IPS-18a (cell line): Measurements from ENCODE around the gene CLEC16A.

Source experiments
- H3K27ac ChIP-seq: one replicate; pipeline ENCODE4 v1.5.1; 2013; ENCODE audit warnings: low read length
- H3K27me3 ChIP-seq: one replicate; pipeline ENCODE4 v1.6.1; 2013; ENCODE audit warnings: mild to moderate bottlenecking, low read length; ENCODE audit not compliant: control insufficient read depth, insufficient read depth
- H3K36me3 ChIP-seq: one replicate; pipeline ENCODE4 v1.6.1; 2013; ENCODE audit warnings: low read depth, low read length; ENCODE audit not compliant: control insufficient read depth
- H3K4me1 ChIP-seq: one replicate; pipeline ENCODE4 v1.6.1; 2013; ENCODE audit warnings: low read depth, low read length; ENCODE audit not compliant: control insufficient read depth
- H3K4me3 ChIP-seq: one replicate; pipeline ENCODE4 v1.5.1; 2013; ENCODE audit warnings: low read length
- H3K9ac ChIP-seq: one replicate; pipeline ENCODE4 v1.6.1; 2013; ENCODE audit warnings: mild to moderate bottlenecking, low read length, moderate library complexity
- H3K9me3 ChIP-seq: one replicate; pipeline ENCODE4 v1.6.1; 2013; ENCODE audit warnings: low read depth, low read length; ENCODE audit not compliant: control insufficient read depth

The CLEC16A gene

GRCh38 chr16:11117576-11118211, 173.3 kb downstream of the CLEC16A start:
- H3K4me3 ChIP-seq, result no peak overlapping the region
- peaks cover 6% of the 10 kb centered on the region for H3K4me1 ChIP-seq
- no peak overlapping the region for H3K27ac ChIP-seq
- no peaks in the 10 kb centered on the region for H3K36me3 ChIP-seq
- no peaks in the 10 kb centered on the region for H3K27me3 ChIP-seq
- H3K9ac ChIP-seq, result no peak overlapping the region
- H3K9me3 ChIP-seq, result no peaks in the 10 kb centered on the region

DNA sequence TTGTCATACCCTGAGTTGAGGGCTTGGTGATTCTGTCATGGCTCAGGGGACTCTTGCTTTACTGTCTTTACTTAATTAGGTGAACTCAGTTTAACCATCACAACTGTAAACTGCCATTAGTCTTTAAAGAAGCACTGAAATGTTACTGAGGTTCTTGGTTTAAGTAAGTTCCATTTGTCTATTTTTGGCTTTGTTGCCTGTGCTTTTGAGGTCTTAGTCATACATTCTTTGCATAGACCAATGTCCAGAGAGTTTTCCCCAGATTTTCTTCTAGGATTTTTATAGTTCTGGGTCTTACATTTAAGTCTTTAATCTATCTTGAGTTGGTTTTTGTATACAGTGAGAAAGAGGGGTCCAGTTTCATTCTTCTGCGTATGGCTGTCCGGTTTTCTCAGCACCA, 174.1 kb downstream of the CLEC16A start:
- no peak overlapping the region for H3K4me3 ChIP-seq
- no peak overlapping the region for H3K27ac ChIP-seq
- peaks cover 6% of the 10 kb centered on the region for H3K4me1 ChIP-seq
- no peaks in the 10 kb centered on the region for H3K36me3 ChIP-seq
- no peak overlapping the region for H3K9ac ChIP-seq
- H3K27me3 ChIP-seq, result no peaks in the 10 kb centered on the region
- no peaks in the 10 kb centered on the region for H3K9me3 ChIP-seq

DNA sequence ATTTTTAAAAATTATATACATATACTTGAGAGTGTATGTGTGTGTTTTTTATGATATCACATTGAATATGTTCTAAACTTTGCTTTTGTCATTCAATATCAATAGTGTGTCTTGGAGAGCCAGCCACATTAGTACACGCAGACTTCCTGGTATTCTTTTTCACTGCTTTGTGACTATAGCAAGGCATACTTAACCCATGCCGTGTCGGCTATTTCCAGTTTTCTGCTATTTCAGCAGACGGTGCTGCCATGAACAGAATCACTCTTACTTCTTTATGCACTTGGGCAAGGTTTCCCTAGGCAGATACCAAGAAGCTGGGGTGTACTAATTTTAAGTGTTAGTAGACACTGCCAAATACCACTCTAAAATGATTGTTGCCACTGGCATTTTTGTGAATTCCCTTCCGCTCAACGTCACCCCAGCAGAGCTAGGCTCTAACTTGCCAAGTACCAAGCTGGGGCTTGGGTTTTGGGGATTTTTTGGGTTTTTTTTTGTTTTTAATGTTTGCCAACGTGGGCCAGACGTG, 176.8 kb downstream of the CLEC16A start:
- H3K36me3 ChIP-seq, result no peaks in the 10 kb centered on the region

GRCh38 chr16:11121914-11122692, 177.7 kb downstream of the CLEC16A start:
- Histone ChIP-seq H3K4me1 (no peaks in the 10 kb centered on the region), H3K36me3 (no peaks in the 10 kb centered on the region), H3K27ac (no peak overlapping the region), H3K9me3 (no peaks in the 10 kb centered on the region), H3K27me3 (no peaks in the 10 kb centered on the region), H3K4me3 (no peak overlapping the region), H3K9ac (no peak overlapping the region)

More for the DNA sequence above, 176.8 kb downstream of the CLEC16A start:
- no peak overlapping the region for H3K27ac ChIP-seq
- no peaks in the 10 kb centered on the region for H3K27me3 ChIP-seq
- H3K4me3 ChIP-seq, result no peak overlapping the region
- no peaks in the 10 kb centered on the region for H3K9me3 ChIP-seq
- H3K9ac ChIP-seq, result no peak overlapping the region
- no peaks in the 10 kb centered on the region for H3K4me1 ChIP-seq

- Histone ChIP-seq H3K9ac (no peak overlapping the region), H3K4me1 (no peaks in the 10 kb centered on the region)
Observed at GRCh38 chr16:11123666-11124065, 179.3 kb downstream of the CLEC16A start.

DNA sequence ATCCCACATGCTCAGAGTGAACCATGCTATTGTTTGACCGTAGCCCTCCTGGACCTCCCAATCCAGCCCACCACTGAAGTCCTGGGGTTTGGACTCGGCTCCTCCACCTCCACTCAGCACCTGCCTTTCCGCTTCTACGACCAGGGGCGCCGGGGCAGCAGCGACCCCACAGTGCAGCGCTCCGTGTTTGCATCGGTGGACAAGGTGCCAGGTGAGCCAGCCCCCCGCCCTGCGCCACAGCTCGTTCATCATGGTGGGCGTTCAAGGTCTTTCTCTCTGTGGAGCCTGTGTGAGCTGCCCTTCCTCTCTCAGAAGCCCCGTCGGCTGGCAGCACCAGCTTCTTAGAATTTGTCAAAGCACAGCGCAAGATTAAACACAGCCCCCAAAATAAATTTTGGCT, 181.6 kb downstream of the CLEC16A start:
- H3K4me1 ChIP-seq, result no peaks in the 10 kb centered on the region
- no peak overlapping the region for H3K9ac ChIP-seq
- H3K36me3 ChIP-seq, result no peaks in the 10 kb centered on the region
- H3K27ac ChIP-seq, result no peak overlapping the region
- no peaks in the 10 kb centered on the region for H3K9me3 ChIP-seq
- no peaks in the 10 kb centered on the region for H3K27me3 ChIP-seq
- no peak overlapping the region for H3K4me3 ChIP-seq

More at GRCh38 chr16:11123666-11124065, 179.3 kb downstream of the CLEC16A start:
- no peaks in the 10 kb centered on the region for H3K36me3 ChIP-seq
- H3K9me3 ChIP-seq, result no peaks in the 10 kb centered on the region
- H3K27ac ChIP-seq, result no peak overlapping the region
- H3K4me3 ChIP-seq, result no peak overlapping the region
- H3K27me3 ChIP-seq, result no peaks in the 10 kb centered on the region

GRCh38 chr16:11126399-11127054, 182.2 kb downstream of the CLEC16A start:
- H3K9me3 ChIP-seq, result no peaks in the 10 kb centered on the region
- no peaks in the 10 kb centered on the region for H3K36me3 ChIP-seq
- no peak overlapping the region for H3K9ac ChIP-seq
- H3K27me3 ChIP-seq, result no peaks in the 10 kb centered on the region
- H3K4me1 ChIP-seq, result no peaks in the 10 kb centered on the region
- H3K27ac ChIP-seq, result no peak overlapping the region
- no peak overlapping the region for H3K4me3 ChIP-seq

- Histone ChIP-seq H3K36me3 (no peaks in the 10 kb centered on the region), H3K27me3 (no peaks in the 10 kb centered on the region), H3K4me1 (no peaks in the 10 kb centered on the region), H3K9ac (no peak overlapping the region), H3K27ac (no peak overlapping the region), H3K9me3 (no peaks in the 10 kb centered on the region), H3K4me3 (no peak overlapping the region)
Observed at GRCh38 chr16:11127610-11128195, 183.3 kb downstream of the CLEC16A start.

DNA sequence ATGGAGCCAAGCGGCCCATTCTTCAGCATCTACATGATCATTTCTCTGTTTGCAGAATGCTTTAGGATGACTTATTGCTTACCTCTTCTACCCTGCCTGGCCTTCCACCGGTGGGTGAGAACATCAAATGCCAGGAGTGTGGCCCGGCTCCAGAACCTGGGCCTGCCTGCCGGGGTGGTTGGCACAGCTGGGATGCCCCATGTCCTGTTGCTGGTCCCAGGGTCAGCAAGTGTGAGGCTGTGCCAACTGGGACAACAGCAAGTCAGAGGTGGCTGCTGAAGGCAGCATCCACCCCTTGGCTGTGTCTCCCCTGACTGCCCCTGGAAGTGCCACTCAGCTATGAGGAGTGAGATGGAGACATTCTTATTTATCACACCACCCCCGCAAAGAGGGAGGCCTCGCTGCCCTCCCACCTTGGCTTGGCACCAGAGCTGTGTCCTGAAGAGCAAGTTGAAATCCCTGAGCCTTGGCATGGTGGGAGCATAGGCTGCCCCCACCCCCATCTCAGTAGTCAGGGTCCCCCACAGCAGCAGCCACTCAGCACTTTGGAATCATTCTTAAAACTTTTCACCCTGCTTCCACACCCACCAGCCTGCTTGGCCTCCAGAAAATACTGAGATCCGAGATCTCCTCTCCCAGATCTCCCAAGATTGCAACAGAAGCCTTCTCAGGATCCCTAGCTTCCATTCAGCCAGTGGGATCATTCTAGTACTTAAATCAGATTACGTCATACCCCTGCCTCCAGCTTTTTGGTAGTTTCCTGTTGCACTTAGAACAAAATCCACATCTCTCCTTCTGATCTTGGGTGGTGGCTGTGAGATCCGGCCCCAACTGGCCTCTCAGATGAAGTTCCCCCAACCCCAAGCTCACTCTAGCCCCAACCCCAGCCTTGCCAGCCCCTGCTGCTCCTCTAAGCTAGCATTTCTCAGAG, 184.1 kb downstream of the CLEC16A start:
- Histone ChIP-seq H3K36me3 (no peaks in the 10 kb centered on the region), H3K27me3 (no peaks in the 10 kb centered on the region), H3K27ac (no peak overlapping the region), H3K9me3 (no peaks in the 10 kb centered on the region), H3K4me3 (no peak overlapping the region), H3K4me1 (no peaks in the 10 kb centered on the region), H3K9ac (no peak overlapping the region)

- Histone ChIP-seq H3K9me3 (no peaks in the 10 kb centered on the region), H3K4me1 (no peaks in the 10 kb centered on the region), H3K27me3 (no peaks in the 10 kb centered on the region), H3K36me3 (no peaks in the 10 kb centered on the region), H3K4me3 (no peak overlapping the region), H3K27ac (no peak overlapping the region), H3K9ac (no peak overlapping the region)
Observed at GRCh38 chr16:11129378-11129781, 185.0 kb downstream of the CLEC16A start.
